ENCODE measurements around the gene HORMAD2.
"Not testable (repeated sequence)": the region's sequence is repeated elsewhere in the genome, so short reads cannot be mapped to it uniquely, and the experiment has no call there.

The HORMAD2 gene

DNA sequence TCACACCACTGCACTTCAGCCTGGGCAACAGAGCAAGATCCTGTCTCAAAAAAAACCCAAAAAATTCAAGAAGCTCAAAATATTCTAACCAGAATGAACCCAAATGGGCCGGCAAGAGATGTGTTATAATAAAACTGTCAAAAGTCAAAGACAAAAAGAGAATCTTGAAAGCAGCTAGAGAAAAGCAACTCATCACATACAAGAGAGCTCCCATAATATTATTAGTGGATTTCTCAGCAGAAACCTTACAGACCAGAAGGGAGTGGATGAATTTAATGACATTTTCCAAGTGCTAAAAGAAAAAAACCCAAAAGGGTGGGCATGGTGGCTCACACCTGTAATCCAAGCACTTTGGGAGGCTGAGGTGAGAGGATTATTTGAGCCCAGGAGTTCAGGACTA, 22.9 kb upstream of the HORMAD2 start:
- DNase-seq: no peak

GRCh38 chr22:30059346-30060020, 20.8 kb upstream of the HORMAD2 start:
- not testable (repeated sequence) for DNase-seq

DNA sequence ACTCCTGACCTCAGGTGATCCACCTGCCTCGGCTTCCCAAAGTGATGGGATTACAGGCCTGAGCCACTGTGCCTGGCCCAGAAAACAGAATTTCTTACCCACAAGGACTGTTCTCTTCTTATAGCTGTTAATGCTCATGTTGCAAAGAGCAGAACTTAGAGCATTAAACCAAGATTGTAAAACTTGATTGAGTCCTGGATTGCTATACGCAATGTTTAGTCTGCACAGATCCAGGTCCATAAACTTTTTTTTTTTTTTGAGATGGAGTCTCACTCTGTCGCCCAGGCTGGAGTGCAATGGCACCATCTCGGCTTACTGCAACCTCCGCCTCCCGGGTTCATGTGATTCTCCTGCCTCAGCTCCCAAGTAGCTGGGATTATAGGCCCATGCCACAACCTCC, 19.2 kb upstream of the HORMAD2 start:
- not testable (repeated sequence) for DNase-seq

GRCh38 chr22:30062259-30062658, 18.0 kb upstream of the HORMAD2 start:
- no peak for DNase-seq

DNA sequence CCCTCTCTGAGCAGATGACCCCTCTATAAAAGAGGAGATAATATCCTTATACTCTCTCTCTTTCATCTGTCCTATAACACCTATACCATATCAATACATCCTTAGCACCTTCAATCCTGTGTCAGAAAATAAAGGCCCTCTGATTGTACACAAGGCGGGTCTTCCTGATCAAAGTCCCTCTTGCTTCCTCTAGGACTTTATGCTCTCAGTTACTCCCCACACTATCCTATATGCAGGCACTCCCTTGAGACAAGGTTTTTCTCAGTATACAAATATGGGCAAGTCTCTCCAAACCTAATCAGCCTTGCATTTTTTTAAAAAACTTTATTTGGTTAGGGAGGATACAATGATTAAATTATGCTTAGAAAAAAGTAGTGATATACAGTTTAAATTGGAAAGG, 17.3 kb upstream of the HORMAD2 start:
- no peak for DNase-seq

DNA sequence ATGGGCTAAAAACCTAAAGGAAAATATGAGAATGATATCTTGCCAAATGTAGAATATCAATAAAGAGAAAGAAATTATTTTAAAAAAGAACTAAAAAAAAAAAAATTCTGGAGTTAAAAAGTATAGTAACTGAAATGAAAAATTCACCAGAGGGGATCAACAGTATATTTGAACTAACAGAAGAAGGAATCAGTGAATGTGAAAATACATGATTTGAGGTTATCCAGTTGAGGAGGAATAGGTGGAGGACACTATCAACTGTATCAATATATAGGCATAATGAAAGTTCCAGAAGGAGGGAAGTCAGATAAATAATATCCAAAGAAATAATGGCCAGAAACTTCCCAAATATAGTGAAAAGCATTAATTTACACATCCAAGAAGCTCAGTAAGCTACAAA, 16.1 kb upstream of the HORMAD2 start:
- DNase-seq: no peak

DNA sequence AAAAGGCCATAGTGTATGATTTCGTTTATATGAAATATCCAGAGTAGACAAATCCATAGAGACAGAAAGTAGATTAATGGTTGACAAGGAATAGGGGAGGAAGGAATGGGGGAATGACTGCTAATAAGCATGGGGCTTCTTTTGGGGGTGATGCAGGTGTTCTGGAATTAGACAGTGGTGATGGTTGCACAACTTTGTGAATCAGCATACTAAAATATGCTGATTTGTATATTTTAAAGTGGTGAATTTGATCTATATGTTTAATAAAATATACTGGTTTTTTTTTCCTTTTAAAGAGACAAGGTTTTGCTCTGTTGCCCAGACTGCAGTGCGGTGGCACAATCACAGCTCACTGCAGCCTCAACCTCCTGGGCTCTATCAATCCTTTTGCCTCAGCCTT, 6.5 kb upstream of the HORMAD2 start:
- DNase-seq: no peak

DNA sequence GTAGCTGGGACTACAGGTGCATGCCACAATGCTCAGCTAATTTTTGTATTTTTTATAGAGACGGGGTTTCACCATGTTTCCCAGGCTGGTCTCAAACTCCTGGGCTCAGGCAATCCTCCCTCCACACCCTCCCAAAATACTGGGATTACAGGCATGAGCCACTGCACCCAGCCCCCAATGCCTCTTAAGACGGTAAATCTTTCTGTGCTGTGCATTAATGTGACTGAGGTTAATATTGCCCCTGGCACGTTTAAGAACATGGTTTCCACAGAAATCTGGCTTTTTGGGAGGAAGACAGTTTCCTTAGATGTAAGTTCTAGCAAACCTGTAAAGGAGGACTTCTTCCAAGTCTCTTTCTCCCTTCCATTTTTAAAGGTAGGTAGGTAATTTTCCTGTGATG, 6.1 kb upstream of the HORMAD2 start:
- DNase-seq: no peak

GRCh38 chr22:30074994-30075393, 5.3 kb upstream of the HORMAD2 start:
- no peak for DNase-seq

DNA sequence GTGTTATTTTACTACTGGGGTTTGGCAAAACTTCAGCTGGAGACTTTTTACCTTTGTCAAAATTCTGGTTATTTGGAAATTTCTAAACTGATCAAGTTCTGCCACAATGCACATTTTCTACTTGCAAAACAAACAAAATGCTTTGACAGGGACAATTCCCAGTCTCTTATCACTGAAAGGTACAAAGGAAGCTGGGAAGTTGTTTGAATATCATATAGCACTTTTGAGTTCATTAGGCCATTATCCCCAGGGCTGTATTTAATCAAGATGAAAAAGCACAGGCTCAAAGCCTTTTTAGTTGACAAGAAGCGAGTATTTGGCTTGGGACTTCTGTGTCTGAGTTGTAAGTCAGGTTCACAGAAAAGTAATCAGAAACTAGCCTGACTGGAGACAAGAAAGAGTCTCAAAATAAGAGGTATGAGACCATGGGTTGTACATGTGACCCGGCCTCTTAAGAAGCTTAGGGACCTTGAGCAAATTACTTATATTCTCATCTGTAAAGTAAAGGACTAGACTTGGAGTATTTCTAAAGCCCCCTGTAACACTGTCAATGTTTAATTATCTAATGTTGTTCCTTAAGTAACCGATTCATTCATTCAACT, 2.9 kb upstream of the HORMAD2 start:
- DNase-seq: no peak

- no peak for DNase-seq
Observed at GRCh38 chr22:30078320-30079311, 1.6 kb upstream of the HORMAD2 start.

DNA sequence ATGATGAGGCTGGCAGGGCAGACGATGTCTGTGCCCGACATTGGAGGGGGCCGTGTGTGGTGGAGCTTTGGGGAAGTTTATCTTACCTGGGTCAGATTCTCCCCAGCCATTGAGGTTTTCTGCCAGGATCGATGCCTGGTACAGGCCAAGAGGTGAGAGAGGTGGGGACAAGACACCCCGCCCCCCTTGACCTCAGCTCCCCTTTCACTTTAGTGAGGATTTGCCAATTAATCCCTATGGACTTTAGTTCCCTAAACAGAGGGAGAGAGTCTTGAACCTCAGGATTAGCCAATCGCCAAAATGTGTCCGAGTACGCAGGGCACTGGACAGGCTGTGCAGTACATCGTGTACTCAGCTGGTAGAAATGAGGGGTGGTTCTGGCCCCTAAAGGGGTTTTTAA, 541 bp downstream of the HORMAD2 start:
- no peak for DNase-seq

DNA sequence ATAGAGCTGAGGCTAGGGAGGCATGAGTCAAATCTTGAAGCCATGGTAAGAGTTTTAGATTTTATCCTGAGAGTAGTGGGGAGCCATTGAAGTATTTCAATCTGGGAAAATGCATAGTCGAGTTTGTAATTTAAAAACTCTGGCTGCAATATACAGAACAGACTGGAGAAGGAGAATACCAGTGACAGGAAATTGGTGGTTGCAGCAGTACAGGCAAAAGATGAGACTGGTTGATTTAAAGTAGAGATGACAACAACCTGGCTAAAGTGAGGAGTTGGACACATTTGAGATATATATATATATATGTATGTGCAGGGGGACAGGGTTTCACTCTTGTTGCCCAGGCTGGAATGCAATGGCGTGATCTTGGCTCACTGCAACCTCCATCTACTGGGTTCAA, 6.2 kb downstream of the HORMAD2 start:
- DNase-seq: no peak

- not testable (repeated sequence) for DNase-seq
Observed at GRCh38 chr22:30087037-30087436, 6.8 kb downstream of the HORMAD2 start.

DNA sequence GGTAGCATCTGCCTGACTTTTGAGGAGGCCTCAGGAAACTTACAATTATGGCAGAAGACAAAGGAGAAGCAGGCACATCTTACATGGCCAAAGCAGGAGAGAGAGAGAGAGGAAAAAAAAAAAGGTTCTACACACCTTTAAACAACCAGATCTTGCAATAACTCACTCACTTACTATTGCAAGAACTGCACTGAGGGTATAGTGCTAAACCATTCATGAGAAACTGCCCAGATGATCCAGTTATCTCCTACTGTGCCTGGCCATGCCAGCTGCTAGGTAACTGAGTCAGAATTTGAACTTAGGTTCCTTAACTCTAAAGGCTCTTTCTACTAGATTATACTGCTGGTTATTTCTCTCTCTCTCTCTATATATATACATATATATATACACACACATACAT, 7.3 kb downstream of the HORMAD2 start:
- DNase-seq: no peak

GRCh38 chr22:30088468-30088867, 8.2 kb downstream of the HORMAD2 start:
- no peak for DNase-seq

DNA sequence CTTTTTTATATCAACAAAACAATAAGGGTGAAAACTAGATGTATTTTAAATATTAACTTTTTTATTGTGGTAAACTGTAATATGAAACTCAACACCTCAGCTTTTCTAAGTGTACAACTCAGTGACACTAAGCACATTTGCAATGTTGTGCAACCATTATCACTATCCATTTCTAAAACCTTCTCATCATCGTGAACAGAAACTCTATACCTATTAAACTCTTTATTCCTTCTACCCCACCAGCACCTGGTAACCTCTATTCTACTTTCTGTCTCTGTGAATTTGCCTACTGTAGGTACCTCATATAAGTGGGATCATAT, 9.4 kb downstream of the HORMAD2 start:
- DNase-seq: no peak

DNA sequence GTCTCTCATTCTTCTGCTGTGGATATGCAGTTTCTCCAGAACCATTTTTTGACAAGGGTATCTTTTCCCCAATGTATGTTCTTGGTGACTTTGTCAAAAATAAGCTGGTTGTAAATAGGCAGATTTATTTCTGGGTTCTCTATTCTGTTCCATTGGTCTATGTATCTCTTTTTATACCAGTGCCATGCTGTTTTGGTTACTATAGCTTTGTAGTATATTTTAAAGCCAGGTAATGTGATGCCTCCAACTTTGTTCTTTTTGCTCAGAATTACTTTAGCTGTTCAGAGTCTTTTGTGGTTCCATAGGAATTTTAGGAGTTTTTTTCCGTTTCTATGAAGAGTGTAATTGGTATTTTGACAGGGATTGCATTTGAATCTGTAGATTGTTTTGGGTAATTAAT, 12.4 kb downstream of the HORMAD2 start:
- no peak for DNase-seq

GRCh38 chr22:30094804-30095203, 14.5 kb downstream of the HORMAD2 start:
- DNase-seq: no peak

- DNase-seq: no peak
Observed at GRCh38 chr22:30097861-30098260, 17.6 kb downstream of the HORMAD2 start.

- DNase-seq: not testable (repeated sequence)
Observed at GRCh38 chr22:30100770-30101169, 20.5 kb downstream of the HORMAD2 start.

GRCh38 chr22:30104501-30105156, 24.4 kb downstream of the HORMAD2 start:
- no peak for DNase-seq

DNA sequence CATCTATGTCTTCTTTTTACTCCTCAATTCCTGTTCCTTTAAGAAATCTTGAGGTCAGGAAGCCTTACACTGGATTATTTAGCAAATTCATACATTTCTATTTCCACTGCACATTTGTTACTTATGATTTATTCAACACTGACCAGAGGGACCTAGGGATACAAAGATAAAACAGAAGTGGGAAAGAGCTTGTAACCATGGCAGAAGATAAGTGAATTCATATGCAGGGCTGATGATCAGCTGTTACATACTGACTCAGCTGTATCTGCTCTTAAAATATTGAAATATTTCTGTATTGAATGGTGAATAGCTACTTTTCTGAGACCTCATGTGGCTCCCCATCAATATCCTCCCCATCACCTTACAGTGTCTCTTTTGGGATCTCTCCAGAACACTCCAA, 25.2 kb downstream of the HORMAD2 start:
- no peak for DNase-seq

Data from SHP77 (cell line).